ENCODE results near the gene APH1B. TPM values are rescaled to one million over a fixed set of nuclear protein-coding genes. Genes with fewer than 3 reads are reported as not detected.

APH1B gene
- total RNA-seq, 1 experiment from 2014 or later: 5.8 TPM

- Histone ChIP-seq H3K27me3 (ENCODE audit: insufficient read depth, low read depth) (no peaks in the 10 kb centered on the region), H3K36me3 (ENCODE audit: low read depth) (no peaks in the 10 kb centered on the region), H3K4me2 (no peak overlapping the region), H3K9me3 (ENCODE audit: insufficient read depth, low read depth) (no peaks in the 10 kb centered on the region), H2AFZ (no peak overlapping the region), H4K20me1 (ENCODE audit: insufficient read depth) (no peaks in the 10 kb centered on the region), H3K4me3 (no peak overlapping the region), H3K79me2 (ENCODE audit: low read depth) (no peaks in the 10 kb centered on the region), H3F3A (ENCODE audit: insufficient read depth, low read depth) (no peaks in the 10 kb centered on the region), H3K9me2 (ENCODE audit: insufficient read depth) (no peaks in the 10 kb centered on the region), H3K4me1 (replicated peaks; ENCODE audit: insufficient read depth) (no peaks in the 10 kb centered on the region), H3K27ac (no peak overlapping the region)
- ChIA-PET POLR2A (ENCODE audit: unreplicated experiment) (no interaction called here), CTCF (no interaction called here)
- no peak for DNase-seq
- no TSS peak for BruUV-seq (replicated peaks)
- TF ChIP-seq CTCF (conservative IDR thresholded peaks at IDR 0.05) (no peak), EZH2 (IDR thresholded peaks at IDR 0.05; ENCODE audit: low read depth) (no peak)
- intact Hi-C loops (cut with micrococcal nuclease; ENCODE audit: unreplicated experiment): no loop called here
Observed at GRCh38 chr15:63296195-63296594, 18.8 kb downstream of the APH1B start.

GRCh38 chr15:63299943-63300575 is 22.7 kb downstream of the APH1B start:
- H3K79me2 ChIP-seq (ENCODE audit: low read depth): no peaks in the 10 kb centered on the region
- BruUV-seq (replicated peaks): no TSS peak
- no peak for TF ChIP-seq CTCF (conservative IDR thresholded peaks at IDR 0.05)
- TF ChIP-seq EZH2 (IDR thresholded peaks at IDR 0.05; ENCODE audit: low read depth): no peak
- no peaks in the 10 kb centered on the region for H3F3A ChIP-seq (ENCODE audit: insufficient read depth, low read depth)
- H3K4me2 ChIP-seq: no peak overlapping the region
- no peak overlapping the region for H3K27ac ChIP-seq
- no peak for DNase-seq
- H2AFZ ChIP-seq: no peak overlapping the region
- H3K4me3 ChIP-seq: no peak overlapping the region
- intact Hi-C loops (cut with micrococcal nuclease; ENCODE audit: unreplicated experiment): no loop called here
- ChIA-PET CTCF (no interaction called here), POLR2A (ENCODE audit: unreplicated experiment) (interaction anchor here (0.7 to 0.9 kb wide), 2 partner anchors 12 to 692 kb away, joined by 3 to 4 read pairs; no protein-coding TSS in a partner anchor)
- H4K20me1 ChIP-seq (ENCODE audit: insufficient read depth): no peaks in the 10 kb centered on the region
- H3K27me3 ChIP-seq (ENCODE audit: insufficient read depth, low read depth): no peaks in the 10 kb centered on the region
- no peaks in the 10 kb centered on the region for H3K9me3 ChIP-seq (ENCODE audit: insufficient read depth, low read depth)
- no peaks in the 10 kb centered on the region for H3K4me1 ChIP-seq (replicated peaks; ENCODE audit: insufficient read depth)
- no peaks in the 10 kb centered on the region for H3K36me3 ChIP-seq (ENCODE audit: low read depth)
- H3K9me2 ChIP-seq (ENCODE audit: insufficient read depth): no peaks in the 10 kb centered on the region

GRCh38 chr15:63301088-63301487 is 23.7 kb downstream of the APH1B start:
- no peak for DNase-seq
- intact Hi-C loops (cut with micrococcal nuclease; ENCODE audit: unreplicated experiment): no loop called here
- Histone ChIP-seq H3K4me1 (replicated peaks; ENCODE audit: insufficient read depth) (no peaks in the 10 kb centered on the region), H3K9me2 (ENCODE audit: insufficient read depth) (no peaks in the 10 kb centered on the region), H3K4me3 (no peak overlapping the region), H3K79me2 (ENCODE audit: low read depth) (no peaks in the 10 kb centered on the region), H3F3A (ENCODE audit: insufficient read depth, low read depth) (no peaks in the 10 kb centered on the region), H3K27me3 (ENCODE audit: insufficient read depth, low read depth) (no peaks in the 10 kb centered on the region), H3K36me3 (ENCODE audit: low read depth) (no peaks in the 10 kb centered on the region), H4K20me1 (ENCODE audit: insufficient read depth) (no peaks in the 10 kb centered on the region), H3K9me3 (ENCODE audit: insufficient read depth, low read depth) (no peaks in the 10 kb centered on the region), H2AFZ (no peak overlapping the region), H3K4me2 (no peak overlapping the region), H3K27ac (no peak overlapping the region)
- POLR2A ChIA-PET (ENCODE audit: unreplicated experiment): no interaction called here
- TF ChIP-seq CTCF (conservative IDR thresholded peaks at IDR 0.05) (no peak), EZH2 (IDR thresholded peaks at IDR 0.05; ENCODE audit: low read depth) (no peak)
- no TSS peak for BruUV-seq (replicated peaks)
- CTCF ChIA-PET: no interaction called here
